Mucosa of descending colon (tissue), 3 donors: Measurements from ENCODE around the gene LKAAEAR1. TPM values are rescaled to one million over a fixed set of nuclear protein-coding genes. Genes with fewer than 3 reads are reported as not detected.

ENCODE experiments used
- ATAC-seq: fragments of 200-7000 bp; cut with Tn5 transposase; one replicate; pipeline ENCODE4 v1.9.1; 2020; ENCODE audit warnings: mild to moderate bottlenecking, moderate library complexity
- DNase-seq, 3 donors: peaks; one replicate each; pipeline ENCODE4 v3.0.0-alpha.2; 2020
- H3K36me3 ChIP-seq: fragments of 200-600 bp; one replicate; pipeline ENCODE4 v1.8.0; 2021; ENCODE audit warnings: low read depth, mild to moderate bottlenecking
- H3K4me1 ChIP-seq: fragments of 200-600 bp; one replicate; pipeline ENCODE4 v1.8.0; 2021; ENCODE audit warnings: low read depth, mild to moderate bottlenecking
- H3K4me3 ChIP-seq: fragments of 200-600 bp; one replicate; pipeline ENCODE4 v1.8.0; 2021; ENCODE audit warnings: mild to moderate bottlenecking
- H3K9me3 ChIP-seq: fragments of 200-600 bp; one replicate; pipeline ENCODE4 v1.8.0; 2021; ENCODE audit warnings: mild to moderate bottlenecking
- intact Hi-C, 2 donors: fragments of 100-400 bp; cut with DNase I in 1 of 2; cut with micrococcal nuclease in 1 of 2; formaldehyde crosslinking; loops; one replicate each; pipeline versions ENCODE4 v1.11.0 to v1.11.1; 2022; cut with DNase I, micrococcal nuclease
- total RNA-seq, 3 donors: library from RNA; stranded (reverse); fragmentation: NEBNext Ultra II Directional in 2 of 3; extraction: Animal tissue kit (Norgen Biotek cat#: 25700) in 2 of 3; gene quantifications; one replicate each; pipeline versions ENCODE4 v1.2.1 to v1.2.4, GENCODE V29; 2021 to 2023
- TF ChIP-seq, protein P1 (sequence below): fragments of 200-600 bp; IDR thresholded peaks from one replicate; pipeline ENCODE4 v1.8.0; 2022; ENCODE audit warnings: antibody characterized with exemption, mild to moderate bottlenecking
- donor health status: DM: no; HTN: no; CAD: no; lungs with moderate emphysema.
- donor health status: DM: no; HTN: no; CAD: no.
- donor health status: DM: no; HTN: yes; CAD: no.

Gene LKAAEAR1
- total RNA-seq, 3 donors from 2014 or later = not detected

DNA sequence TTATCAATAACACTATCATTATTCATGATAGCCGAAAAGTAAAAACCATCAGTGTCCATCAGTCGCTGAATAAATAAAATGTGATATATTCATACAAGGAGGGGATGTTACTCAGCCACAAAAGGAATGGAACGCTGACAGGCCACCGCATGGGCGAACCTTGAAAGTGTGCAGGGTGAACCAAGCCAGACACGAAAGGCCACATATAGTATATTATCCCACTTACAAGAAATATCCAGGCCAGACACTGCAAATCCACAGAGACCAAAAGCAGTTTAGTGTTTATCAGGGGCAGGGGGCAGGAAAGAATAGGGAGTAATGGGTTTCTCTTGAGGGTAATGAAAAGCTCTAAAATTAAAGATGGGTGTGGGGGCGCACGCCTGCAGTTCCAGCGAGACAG lies 40.4 kb downstream of the LKAAEAR1 start:
- no peak for ATAC-seq
- DNase-seq = no peak
- Histone ChIP-seq H3K4me3 (no peak overlapping the region), H3K36me3 (no peaks in the 10 kb centered on the region), H3K9me3 (no peaks in the 10 kb centered on the region), H3K4me1 (peaks cover 4% of the 10 kb centered on the region)
- TF ChIP-seq, protein P1, sequence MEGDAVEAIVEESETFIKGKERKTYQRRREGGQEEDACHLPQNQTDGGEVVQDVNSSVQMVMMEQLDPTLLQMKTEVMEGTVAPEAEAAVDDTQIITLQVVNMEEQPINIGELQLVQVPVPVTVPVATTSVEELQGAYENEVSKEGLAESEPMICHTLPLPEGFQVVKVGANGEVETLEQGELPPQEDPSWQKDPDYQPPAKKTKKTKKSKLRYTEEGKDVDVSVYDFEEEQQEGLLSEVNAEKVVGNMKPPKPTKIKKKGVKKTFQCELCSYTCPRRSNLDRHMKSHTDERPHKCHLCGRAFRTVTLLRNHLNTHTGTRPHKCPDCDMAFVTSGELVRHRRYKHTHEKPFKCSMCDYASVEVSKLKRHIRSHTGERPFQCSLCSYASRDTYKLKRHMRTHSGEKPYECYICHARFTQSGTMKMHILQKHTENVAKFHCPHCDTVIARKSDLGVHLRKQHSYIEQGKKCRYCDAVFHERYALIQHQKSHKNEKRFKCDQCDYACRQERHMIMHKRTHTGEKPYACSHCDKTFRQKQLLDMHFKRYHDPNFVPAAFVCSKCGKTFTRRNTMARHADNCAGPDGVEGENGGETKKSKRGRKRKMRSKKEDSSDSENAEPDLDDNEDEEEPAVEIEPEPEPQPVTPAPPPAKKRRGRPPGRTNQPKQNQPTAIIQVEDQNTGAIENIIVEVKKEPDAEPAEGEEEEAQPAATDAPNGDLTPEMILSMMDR = no peak
- intact Hi-C loops = no loop called here

DNA sequence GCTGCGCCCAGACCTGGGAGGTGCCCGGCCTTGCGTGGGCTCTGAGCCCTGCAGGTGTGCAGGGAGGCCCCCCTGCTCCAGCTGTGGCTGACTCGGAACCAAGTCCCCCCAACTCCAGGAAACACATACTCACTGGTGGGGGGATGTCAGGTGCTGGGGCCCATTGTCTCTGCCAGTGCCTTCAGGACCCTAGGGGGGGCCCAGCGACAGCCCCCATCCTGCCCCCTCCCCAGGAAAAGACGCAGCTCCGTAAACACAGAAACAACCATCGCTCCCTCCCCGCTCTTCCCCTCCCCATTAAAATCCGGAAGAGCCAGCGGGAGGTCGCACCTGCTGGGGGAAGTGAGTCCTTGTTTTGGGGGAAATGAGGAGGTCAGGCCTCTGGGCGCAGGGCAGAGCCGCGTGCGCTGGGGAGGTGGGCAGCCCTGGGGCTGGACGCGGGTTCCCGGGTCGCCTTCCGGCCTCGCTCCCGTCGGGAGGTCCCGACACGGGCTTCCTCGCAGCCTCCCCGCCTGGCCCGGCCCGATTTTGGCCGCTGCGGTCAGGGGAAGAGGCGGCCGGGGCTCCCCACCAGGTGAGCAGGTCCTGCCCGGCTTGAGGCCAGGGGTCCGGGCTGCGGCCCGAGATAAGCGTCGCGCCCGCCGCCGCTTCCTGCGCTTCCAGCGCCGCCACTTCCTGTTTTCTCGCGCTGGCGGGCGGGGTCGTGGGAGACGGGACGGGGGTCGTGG lies 42.0 kb downstream of the LKAAEAR1 start:
- peaks cover 12% of the 10 kb centered on the region for H3K4me1 ChIP-seq
- no peak for ATAC-seq

DNA sequence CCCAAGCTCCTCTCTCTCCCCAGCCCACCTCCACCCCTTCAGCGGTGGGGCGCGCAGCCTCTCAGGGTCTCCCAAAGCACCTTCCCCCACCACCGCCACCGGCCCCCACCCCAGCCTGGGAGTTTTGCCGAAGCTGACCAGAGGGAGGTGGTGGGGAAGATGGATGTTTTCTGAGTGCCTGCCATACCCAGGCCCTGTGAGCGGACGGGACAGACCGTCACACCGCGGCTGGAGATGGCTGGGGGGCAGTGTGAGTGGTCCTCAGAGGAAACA lies 42.5 kb downstream of the LKAAEAR1 start:
- Histone ChIP-seq H3K4me1 (peaks cover 12% of the 10 kb centered on the region), H3K36me3 (no peaks in the 10 kb centered on the region), H3K9me3 (no peaks in the 10 kb centered on the region), H3K4me3 (no peak overlapping the region)
- TF ChIP-seq, protein P1 = no peak
- no peak for ATAC-seq
- intact Hi-C loops = no loop called here
- no peak for DNase-seq

More for the DNA sequence above, 42.0 kb downstream of the LKAAEAR1 start:
- H3K4me3 ChIP-seq = no peak overlapping the region
- TF ChIP-seq, protein P1 = no peak
- intact Hi-C loops = no loop called here
- no peaks in the 10 kb centered on the region for H3K36me3 ChIP-seq
- no peak for DNase-seq
- no peaks in the 10 kb centered on the region for H3K9me3 ChIP-seq

DNA sequence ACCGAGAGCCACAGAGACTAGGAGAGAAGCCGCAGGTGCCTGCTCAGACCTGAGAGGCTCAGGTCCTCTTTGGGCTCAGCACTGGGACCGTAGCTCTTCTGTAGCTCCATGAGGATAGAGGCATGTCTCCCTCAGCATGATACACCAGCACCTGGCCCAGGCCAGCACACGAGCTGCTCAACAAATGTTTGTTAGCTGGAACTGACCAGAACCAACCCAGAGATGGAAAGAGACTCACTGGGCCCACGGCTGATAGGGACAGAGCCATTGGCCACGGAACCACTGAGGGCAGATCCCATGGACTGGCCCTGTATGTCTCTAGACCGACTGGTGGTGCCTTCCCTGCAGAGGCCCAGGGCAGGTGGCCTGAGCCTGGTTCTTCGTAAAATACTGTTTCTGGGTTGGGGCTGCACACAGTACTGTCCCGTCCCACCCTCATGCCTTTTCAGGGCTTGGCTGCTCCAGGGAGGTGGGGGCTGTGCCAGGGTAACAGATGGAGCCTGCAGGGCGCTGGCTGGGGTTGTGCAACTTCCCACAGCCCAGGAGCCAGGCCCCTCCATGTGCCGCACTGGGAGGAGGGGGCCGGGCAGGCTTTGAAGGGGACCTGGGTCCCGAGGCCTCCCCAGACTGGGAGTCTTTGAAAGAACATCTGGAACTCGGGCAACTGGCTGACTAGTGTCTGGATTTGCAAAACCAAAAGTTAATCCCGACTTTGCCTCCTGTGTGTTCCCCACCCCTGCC lies 43.0 kb downstream of the LKAAEAR1 start:
- Histone ChIP-seq H3K4me1 (peaks cover 12% of the 10 kb centered on the region), H3K36me3 (no peaks in the 10 kb centered on the region), H3K4me3 (no peak overlapping the region), H3K9me3 (no peaks in the 10 kb centered on the region)
- TF ChIP-seq, protein P1 = no peak
- ATAC-seq (no peak), DNase-seq (no peak)
- intact Hi-C loops = no loop called here

DNA sequence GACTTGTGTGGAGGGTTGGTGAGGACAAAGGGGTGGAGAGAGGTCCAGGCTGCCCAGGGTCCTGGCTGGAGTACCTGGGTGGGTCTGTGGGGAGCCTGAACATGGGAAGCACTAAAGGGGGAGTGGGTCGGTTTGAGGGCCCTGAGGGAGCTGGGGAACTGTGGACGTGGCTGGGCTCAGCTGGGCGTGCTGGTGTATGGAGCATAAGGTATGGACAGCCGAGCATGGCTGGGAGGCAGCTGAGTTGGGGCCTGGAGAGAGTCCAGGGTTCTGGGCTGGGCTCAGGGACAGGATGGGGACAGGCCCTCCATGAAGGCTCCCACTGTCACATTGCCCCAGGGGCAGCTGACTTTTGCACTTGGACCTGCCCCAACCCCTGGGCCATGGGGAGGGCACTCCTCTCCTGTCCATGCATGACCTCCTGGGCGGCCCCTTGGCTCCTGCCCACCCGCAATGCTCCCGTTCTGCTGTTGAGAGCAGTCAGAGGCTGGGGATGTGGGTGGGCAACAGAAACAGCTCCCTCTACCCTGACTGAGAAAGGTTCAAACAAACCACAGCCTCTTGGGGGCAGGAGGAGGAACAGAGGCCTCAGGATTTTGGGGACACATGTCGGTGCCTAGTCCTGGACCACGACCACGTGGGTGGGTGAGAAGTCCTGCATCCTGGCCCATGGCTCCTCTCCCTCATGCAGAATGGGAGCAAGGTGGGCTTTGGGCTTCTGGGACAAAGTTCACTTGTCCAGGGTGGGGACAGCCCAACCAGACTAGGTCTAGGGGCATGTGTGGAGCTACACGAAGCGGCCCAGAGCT lies 43.8 kb downstream of the LKAAEAR1 start:
- H3K36me3 ChIP-seq = no peaks in the 10 kb centered on the region
- intact Hi-C loops = no loop called here
- no peak overlapping the region for H3K4me3 ChIP-seq
- no peaks in the 10 kb centered on the region for H3K9me3 ChIP-seq
- DNase-seq (no peak), ATAC-seq (no peak)
- TF ChIP-seq, protein P1 = no peak
- H3K4me1 ChIP-seq = peaks cover 12% of the 10 kb centered on the region
